Stimulated activated CD8-positive, alpha-beta memory T cell treated with anti-CD3 and anti-CD28 coated beads, Interleukin-15, amount 100 ng/mL, for 24 hours (primary cell): ENCODE results near the gene NLRP1.

ENCODE experiments used
- DNase-seq: peaks from one replicate; pipeline ENCODE4 v3.0.0-alpha.2; 2020; ENCODE audit warnings: low read depth

NLRP1 gene

DNA sequence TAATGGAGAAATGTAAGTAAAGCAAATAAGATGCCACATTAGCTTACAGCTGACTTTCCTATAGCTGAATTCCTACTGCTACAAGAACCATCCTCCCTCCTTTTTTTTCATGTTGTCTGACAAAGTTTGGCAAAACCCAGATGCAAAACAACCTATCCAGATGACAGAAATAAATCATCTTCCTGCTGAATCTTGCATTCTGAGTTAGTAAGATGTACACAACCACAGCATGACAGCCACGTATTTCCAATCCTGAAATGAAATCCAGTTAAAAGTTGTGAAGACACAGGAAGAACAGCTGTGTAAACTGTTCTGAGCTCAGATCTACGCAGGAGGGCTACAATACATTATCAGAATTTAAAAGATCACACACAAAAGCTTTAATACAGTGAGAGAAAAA, 110.4 kb downstream of the NLRP1 start:
- DNase-seq: no peak

DNA sequence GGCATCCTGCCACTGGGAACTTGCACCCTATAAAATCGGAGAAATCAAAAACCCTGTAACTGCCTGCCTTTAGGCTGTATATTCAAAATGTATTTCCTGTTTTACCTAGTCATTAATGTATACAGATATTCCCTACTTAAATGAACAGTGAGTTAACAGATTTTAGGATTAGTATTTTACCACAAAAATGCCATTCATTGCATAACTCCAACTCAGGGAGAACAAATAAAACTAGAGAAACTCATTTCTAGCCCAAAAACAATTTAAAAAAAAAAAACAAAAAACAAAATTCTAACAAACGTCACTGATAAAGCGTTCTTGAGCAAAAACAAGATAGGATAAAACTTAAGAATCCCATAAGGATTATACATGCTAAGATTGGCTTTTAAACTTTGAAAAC, 111.8 kb downstream of the NLRP1 start:
- DNase-seq: no peak

DNA sequence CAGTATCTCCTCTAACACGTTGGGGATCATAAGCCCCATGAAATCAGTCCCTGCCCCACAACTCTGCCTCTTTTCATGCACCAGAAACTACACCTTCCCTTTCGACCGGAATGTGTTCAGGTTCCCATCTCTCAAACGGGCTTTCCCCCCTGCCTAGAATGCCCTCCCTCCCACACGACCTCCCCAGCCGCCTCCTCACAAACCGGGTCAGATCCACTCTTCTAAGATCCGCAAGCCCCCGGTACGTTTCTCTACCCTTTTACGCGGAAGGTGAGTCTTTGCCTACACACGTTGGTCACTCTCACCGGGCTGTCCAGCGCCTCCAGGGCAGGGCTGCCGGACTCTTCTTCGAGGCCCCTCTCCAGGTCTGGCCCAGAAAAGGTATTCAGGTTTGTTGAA, 116.2 kb downstream of the NLRP1 start:
- no peak for DNase-seq

DNA sequence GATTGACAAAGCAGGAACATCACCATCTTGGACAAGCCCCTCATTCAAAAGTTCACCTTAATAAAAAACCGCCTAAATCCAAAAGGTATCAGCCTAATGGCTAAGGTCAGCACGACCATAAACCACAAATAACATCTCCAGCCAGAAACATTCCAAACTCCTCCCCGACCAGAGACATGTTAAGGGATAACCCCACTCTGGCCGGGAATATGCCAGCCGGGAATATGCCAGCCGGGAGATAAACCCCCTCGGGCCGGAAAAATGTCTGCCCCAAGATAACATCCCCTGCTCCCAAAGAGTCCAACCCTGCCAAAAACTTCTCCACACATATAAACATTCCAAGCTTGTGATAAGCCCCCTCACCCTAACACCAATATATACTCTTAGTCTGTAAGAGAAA, 116.9 kb downstream of the NLRP1 start:
- no peak for DNase-seq

DNA sequence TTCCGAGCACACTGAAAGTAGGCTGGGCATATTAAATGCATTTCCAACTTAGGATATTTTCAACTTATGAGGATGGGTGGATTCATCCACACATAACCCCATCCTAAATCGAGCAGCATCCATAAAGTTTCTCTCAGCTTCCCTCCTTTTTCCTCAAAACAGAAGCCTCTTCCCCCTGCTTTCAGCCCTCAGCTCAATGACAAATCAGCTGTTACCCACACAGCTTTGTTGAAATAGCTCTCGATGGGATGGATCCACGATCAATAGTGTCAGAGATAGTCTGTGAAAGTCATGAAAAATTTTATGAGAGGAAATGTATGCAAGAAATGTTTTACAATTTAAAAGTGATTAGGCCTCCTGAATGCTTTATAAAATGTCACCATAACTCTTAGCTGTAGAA, 118.0 kb downstream of the NLRP1 start:
- DNase-seq: no peak

DNA sequence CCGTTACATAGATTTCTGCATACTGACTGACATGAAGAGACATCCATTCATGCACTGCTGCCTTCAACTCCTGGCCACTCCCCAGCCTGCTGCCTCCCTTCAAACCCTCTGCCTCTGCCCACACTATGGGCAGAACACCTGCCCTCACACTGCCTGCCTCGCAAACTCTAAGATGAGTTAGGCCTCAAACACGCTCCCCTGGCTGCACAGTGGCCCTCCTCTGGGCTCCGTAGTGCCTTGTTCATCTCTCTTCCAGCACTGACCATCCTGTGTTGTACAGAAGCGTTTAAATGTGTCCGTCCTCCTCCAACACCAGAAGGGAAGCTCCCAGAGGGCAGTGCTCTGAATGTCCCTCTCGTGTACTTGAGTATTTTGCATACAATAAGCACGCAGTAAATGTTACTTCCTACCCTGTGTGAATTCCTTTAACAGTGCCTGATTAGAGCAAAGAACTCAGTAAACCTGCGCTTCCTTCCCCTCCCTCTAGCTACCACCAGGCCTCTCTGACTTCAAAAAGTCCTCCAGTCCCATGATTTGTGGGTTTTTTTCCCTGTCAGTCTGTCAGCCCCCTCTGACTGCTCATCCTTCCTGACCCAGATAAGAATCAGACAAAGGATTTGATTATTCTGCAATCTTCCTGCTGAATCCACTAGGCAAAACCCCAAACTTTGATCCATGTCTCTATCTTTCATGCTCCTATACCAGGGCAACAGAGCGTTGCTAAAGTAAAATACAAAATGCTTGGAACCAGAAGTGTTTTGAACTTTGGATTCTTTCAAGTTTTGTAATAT, 119.4 kb downstream of the NLRP1 start:
- no peak for DNase-seq
